HG03280 (cell line): ENCODE measurements around the gene GZMM.

ENCODE experiments used
- ATAC-seq: cut with Tn5 transposase; IDR thresholded peaks from one replicate; pipeline ENCODE4 v1.9.1; 2021; ENCODE audit warnings: mild to moderate bottlenecking, moderate library complexity; ENCODE audit not compliant: unreplicated experiment

Gene GZMM

DNA sequence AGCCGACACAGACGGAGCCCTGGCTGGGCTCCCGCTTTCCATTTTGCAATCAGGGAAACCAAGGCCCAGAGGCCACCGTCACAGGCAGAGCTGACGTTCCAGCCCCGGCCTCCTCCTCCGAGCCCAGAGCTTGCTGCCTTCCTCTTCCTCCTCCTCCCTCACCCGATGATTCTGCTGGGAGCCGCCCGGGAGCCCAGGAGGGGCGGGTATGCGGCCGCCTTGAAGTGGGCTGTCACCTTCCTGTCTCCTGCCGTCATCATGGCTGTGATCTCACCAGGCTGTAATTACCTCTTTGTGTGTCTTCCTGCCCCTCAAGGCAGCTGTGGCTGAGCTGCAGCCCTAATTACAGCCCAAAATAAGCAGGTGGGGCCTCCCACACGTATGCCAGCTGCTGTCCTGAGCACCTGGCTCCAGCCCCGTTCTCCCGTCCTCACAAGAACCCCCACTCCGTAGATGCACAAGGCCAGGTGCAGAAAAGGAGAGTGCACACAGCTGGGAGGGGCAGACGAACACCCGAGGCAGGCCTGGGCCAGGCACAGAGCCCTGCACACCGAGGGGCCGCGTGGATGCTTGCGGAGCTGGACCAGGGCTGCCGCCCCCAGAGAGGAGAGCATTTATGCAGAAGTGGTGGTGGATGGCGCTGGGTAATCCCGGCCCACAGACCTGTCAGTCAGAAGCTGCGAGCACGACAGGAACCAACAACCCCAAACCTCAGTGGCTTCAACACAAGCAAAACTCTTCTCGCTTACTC, 32.6 kb upstream of the GZMM start:
- ATAC-seq, result no peak

DNA sequence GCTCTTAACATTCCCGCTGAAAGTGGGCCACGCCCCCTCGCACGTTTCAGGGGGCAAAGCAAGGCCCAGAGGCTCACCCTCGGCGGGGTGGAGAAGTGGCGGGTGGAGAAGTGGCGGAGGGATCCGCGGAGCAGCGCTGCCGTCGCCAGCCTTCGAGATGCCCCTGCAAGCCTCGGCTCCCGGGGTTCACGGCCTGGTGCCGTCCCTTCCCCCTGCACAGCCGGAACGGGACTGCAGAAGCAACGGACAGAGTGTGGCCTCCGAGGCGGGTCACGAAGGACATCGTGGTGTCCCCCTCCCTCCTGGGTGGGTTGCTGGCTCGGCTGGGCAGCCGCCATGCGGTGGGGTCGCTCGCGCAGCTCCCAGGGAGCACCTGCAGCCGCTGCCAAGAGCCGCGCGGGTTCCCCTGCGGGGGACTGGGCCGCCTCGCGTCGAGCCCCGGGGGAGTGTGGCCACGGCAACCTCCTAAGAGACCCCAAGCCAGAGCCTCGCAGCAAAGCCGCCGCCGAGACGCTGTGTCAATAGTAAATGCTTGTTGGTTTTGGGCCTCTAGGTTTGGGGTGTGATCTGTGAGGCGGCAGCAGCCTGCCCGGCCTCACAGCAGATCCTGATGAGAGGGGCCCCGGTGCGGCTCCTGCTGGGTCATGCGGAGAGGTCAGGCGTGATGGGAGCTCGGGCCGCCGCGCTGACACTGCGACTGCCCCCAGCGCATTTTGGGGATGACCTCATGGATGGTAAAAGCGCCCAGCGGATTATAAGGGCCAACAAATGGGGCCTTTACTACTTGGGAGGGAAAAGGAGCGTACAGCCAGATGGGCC, 31.1 kb upstream of the GZMM start:
- no peak for ATAC-seq

DNA sequence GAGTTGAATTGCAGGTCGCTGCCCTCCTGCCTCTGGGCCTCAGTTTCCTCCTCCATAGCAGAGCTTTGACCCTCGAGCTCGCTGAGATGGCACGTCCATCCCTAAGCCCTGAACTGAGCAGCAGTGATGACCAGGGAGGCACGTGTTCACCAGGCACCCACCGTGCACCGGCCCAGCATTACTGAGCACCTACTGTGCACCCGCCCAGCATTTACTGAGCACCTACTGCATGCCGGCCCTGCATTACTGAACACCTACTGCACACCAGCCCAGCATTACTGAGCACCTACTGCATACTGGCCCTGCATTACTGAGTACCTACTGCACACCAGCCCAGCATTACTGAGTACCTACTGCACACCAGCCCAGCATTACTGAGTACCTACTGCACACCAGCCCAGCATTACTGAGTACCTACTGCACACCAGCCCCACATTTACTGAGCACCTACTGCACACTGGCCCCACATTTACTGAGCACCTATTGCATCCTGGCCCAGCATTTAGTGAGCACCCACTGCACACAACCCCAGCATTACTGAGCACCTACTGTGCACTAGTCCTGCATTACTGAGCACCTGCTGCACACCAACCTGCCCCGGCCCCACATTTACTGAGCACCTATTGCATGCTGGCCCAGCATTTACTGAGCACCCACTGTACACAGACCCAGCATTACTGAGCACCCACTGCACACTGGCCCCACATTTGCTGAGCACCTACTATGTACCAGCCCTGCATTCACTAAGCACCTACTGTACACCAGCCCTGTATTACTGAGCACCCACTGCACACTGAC, 30.3 kb upstream of the GZMM start:
- no peak for ATAC-seq

DNA sequence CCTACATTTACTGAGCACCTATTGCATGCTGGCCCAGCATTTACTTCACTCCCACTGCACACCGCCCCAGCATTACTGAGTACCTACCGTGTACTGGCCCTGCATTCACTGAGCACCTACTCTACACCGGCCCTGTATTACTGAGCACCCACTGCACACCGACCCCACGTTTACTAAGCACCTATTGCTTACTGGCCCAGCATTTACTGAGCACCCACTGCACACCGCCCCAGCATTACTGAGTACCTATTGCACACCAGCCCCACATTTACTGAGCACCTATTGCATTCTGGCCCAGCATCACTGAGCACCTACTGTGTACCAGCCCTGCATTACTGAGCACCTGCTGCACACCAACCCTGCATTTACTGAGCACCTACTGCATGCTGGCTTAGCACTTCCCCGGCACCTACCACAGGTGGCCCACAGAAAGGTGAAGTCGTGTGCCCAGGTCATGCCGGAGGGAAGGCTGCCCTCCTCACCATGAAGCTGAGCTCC, 29.6 kb upstream of the GZMM start:
- no peak for ATAC-seq

DNA sequence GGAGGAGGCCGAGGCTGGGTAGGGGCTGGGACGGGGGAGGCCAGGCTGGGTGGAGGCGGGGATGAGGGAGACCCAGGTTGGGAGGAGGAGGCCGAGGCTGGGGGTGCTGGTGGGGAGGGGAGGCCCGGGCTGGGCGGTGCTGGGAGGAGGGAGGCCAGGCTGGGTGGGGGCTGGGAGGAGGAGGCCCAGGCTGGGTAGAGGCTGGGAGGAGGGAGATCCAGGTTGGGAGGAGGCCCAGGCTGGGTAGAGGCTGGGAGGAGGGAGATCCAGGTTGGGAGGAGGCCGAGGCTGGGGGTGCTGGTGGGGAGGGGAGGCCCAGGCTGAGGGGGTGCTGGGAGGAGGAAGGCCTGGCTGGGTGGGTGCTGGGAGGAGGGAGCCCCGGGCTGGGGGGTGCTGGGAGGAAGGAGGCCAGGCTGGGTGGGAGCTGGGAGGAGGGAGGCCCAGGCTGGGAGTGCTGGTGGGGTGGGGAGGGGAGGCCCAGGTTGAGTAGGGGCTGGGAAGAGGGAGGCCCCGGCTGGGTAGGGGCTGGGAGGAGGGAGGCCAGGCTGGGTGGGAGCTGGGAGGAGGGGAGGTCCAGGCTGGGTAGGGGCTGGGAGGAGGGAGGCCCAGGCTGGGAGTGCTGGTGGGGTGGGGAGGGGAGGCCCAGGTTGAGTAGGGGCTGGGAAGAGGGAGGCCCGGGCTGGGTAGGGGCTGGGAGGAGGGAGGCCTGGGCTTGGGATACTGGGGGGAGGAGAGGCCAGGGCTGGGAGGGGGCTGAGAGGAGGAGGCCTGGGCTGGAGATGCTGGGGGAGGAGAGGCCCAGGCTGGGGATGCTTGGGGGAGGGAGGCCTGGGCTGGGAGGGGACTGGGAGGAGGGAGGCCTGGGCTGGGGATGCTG, 25.9 kb upstream of the GZMM start:
- no peak for ATAC-seq

DNA sequence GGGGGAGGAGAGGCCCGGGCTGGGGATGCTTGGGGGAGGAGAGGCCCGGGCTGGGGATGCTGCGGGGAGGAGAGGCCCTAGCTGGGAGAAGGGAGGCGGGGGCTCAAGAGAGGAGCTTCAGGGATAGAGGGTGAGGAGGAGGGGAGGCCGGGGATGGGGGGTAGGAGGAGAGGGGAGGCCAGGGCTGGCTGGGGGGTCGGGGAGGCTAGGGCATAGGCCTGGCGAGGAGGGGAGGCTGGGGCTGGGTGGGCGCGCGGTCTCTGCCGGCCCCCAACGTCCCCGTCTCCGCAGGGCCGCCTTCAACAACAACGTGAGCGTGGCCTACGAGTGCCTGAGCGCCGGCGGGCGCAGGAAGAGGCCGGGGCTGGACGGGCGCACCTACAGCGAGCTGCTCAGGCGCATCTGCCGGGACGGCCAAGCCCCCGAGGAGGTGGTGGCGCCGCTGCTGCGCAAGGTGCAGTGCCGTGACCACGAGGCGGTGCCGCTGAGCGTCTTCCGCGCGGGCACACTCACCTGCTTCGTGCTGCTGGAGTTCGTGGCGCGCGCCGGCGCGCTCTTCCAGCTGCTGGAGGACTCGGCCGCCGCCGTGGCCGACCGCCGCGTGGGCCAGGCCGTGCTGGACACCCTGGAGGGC, 25.1 kb upstream of the GZMM start:
- ATAC-seq, result no peak

DNA sequence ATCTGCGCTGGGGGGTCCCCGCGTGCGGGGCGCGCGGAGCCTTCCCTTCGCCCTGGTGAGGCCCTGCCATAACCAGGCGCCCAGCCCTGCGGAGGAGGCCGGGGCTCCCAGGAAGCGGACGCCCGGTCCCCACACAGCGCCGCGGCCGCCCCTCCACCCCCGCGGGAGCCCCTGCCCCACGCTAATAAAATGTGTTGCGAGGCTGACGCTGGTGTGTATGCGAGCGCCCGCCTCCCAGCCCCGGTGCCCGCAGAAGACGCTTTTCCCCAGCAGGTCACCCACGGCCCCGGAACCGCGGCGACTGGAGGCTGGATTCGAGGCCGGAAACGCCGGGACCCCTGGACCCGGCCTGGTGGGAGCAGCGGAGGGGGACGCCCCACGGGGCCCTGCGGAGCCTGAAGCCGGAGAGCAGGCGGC, 24.4 kb upstream of the GZMM start:
- ATAC-seq, result no peak

DNA sequence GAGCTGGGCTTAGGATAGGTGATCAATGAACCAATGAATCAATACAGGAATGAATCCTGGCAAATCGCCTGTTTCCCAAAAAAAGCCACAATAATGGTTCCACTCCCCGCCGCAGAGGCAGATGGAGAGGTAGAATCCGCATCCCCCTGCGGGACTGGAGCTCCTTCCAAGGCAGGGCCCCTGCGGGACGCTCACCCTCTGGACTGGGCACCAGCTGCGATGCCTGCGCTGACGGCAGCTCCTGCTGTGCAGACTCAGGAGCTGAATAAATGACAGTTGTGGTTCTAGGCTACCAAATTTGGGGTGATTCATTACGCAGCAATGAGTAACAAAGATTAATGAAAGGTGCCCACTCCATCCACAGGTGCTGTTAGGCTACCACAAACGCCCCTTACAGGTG, 21.1 kb upstream of the GZMM start:
- ATAC-seq, result no peak

DNA sequence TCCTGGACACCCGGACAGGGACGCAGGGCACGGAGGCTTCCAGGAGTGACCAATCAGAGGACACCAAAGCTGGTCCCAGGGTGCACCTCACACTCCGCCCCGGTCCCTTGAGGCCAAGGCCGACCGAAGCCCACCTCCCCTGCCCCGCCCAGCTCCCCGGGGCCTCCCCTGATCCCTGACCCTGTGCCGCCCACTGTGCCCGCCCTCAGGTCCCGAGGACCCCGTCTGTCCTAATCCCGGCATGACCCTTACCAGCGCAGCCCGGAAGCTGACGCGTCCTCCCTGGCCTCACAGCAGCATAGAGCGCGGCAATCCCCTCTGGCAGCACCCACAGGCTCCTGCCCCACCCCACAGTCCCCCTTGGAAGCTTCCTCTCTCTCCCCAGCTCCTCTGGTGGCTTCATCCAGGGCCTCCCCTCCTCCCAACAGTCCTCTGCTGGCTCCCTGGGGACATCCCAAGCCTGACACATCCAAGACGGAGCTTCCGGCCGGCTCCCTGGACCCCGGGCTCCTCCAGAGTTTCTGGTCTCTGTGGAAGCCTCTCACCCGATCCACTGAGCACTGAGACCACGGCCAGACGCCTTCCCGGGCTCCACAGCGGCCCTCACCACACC, 19.7 kb upstream of the GZMM start:
- no peak for ATAC-seq

DNA sequence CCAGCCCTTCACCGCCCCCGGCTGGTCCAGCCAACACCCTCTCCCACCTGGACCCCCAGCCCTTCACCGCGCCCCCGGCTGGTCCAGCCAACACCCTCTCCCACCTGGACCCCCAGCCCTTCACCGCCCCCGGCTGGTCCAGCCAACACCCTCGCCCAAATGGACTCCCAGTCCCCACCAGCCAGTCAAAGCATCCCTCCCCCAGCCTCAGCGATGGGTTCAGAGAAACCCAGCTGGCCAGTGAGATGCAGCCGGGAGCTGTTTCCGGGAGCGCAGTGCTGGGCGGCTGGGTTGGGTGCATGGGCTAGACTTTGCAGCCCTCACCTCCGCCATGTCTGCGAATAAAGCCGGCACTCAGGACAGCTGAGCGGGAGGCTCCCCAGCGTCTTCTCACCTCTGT, 18.8 kb upstream of the GZMM start:
- no peak for ATAC-seq

DNA sequence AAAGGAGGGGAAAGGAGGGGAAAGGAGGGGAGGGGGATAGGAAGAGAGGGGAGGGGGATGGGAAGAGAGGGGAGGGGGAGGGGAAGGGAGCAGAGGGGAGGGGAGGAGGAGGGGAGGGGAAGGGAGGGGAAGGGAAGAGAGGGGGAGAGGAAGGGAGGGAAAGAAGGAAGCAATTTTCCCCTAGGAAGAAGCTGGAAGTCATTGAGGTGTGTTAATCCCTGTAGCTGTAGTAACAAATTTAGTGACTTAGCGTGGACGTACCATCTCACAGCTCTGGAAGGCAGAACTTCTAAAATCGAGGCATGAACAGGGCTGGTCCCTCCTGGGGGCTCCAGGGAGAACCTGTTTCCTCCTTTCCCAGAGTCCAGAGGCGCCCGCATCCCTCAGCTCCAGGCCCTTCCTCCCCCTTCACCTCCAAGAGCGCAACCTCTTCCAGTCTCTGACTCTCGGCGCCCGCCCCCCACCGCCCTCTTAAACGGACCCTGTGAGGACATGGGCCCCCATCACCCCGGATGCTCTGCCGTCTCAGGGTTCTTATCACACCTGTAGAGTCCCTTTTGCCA, 17.9 kb upstream of the GZMM start:
- no peak for ATAC-seq

DNA sequence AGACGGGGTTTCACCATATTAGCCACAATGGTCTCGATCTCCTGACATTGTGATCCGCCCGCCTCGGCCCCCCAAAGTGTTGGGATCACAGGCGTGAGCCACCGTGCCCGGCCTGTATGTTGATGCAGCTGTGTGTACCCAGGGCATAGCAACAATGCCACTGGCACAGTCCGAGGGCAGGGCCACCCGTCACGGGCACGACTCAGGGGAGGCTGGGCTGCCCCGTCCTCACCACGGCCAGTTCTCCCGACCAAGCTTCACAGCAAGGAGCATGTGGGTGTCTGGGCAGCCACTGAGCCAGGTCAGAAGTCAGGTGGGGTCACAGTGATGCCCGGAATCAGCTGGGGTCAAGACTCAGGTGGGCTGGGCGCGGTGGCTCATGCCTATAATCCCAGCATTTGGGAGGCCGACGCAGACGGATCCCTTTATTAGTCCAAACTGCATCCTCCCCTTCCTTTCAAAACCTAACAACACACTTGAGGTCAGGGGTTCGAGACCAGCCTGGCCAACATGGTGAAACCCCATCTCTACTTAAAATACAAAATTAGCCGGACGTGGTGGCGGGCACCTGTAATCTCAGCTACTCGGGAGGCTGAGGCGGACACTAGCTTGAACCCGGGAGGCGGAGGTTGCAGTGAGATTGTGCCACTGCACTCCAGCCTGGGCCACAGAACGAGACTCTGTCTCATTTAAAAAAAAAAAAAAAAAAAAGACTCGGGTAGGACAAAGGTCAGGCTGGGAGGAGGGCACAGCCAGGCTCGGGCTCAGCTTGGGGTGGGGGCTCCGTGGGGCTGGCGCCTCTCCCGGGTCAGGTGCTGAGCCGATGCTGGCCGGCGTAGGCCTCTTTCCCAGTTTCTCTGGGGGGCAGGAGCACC, 13.5 kb upstream of the GZMM start:
- no peak for ATAC-seq

DNA sequence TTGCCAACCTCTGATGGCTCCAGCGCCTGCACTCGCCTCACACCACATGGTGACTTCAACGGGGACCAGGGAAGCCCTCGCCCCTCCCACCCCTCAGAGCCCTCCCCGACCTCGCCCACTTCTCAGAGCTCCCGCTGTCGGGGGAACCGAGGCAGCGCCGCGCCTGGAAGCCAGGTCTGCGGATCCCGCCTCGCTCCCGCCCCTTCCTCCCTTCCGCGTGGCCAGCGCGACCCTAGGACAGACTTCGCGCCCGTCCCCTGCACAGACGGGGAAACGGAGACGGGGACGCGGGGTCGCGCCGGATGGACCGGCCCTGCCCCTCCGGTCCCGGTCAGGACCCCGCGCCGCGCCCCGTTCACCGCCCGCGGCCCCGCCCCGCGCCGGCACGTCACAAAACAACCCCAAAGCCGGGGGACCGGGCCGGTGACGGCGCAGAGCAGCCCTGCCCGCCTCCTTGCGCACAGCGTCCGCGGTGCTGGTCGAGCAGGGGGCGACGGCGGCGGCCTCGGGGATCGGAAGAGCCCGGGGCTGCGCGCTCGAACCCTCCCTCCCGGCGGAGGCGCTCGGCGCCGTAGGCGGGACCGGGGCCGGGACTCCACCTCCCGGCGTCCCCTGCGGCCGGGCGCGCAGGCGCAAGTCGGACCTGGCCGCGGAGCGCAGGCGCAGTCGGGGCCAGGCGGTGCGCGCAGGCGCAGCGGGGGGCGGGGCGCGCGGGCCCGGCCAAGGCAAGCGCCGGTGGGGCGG, 12.7 kb upstream of the GZMM start:
- ATAC-seq, result peak; percentile 77

DNA sequence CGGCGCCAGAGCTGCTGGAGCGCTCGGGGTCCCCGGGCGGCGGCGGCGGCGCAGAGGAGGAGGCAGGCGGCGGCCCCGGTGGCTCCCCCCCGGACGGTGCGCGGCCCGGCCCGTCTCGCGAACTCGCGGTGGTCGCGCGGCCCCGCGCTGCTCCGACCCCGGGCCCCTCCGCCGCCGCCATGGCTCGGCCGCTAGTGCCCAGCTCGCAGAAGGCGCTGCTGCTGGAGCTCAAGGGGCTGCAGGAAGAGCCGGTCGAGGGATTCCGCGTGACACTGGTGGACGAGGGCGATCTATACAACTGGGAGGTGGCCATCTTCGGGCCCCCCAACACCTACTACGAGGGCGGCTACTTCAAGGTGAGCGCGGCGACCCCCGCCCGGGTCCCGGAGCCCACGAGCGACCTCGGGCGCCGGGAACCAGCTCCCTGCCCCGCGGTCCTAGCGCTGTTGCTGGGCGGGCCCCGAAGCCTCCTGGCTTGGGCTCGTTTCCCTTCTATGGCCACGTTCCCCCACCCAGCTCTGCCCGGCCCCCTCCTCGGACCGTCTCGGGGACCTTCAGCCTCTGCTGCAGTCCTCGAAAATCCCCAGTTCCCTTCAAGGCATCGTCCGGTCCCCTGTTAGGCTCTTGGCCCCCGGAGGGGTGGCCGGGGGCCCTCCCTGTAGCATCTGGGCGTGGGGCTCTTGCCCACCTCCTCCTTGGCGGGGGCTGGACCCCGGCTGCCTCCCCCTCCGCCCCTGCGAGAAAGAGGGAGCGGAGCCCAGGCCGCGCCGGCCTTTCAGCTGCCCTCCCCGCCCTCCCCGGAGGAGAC, 11.9 kb upstream of the GZMM start, which contains the start of gene CDC34:
TSS of gene CDC34 (plus strand) at position 8 of the 808 bp plus-strand sequence. CDS start at position 180, 172 bp downstream.
- peak; percentile 10 for ATAC-seq

DNA sequence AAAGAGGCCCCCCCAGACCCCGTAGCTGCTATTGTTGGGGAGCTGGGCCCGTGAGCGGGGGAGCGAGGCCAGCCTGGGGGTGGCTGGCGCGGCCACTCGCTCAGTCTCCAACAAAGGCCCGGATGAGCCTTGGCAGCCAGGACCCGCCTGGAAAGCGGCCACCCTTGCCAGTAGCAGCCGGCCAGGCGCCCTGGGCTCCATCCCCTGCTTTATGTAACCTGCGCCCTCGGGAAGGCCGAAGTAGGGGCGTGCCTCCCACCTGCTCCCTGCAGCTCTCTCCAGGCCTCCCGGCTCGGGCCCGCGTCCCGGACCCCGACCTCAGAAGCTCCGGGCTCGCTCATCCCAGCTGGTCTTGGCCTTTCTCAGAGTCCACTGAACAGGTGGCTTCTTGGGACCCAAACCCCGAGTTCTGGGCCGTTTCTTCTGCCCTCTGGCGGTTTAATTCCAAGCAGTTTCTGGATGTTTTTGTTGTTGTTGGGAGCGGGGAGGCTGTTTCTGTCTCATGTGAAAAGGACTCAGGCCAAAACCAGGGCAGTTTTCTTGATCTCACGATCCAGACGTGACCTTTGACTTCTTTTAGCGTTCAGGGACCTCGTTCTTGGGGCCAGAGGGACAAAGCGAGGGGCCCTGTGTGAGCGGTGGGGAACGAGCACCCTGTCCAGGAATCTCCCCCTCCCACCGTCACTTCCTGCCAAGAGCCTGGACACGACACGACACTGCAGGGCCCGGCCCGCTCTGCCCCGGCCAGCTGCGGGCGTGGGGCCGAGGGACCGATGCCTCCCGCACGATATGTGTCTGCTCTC, 11.1 kb upstream of the GZMM start:
- ATAC-seq, result no peak
